GM19324 (cell line): ENCODE data around the gene ZNF366.

Experiments
- ATAC-seq: cut with Tn5 transposase; IDR thresholded peaks from one replicate; pipeline ENCODE4 v1.9.1; 2021; ENCODE audit warnings: mild to moderate bottlenecking, moderate library complexity; ENCODE audit not compliant: unreplicated experiment, low FRiP score

ZNF366 gene

DNA sequence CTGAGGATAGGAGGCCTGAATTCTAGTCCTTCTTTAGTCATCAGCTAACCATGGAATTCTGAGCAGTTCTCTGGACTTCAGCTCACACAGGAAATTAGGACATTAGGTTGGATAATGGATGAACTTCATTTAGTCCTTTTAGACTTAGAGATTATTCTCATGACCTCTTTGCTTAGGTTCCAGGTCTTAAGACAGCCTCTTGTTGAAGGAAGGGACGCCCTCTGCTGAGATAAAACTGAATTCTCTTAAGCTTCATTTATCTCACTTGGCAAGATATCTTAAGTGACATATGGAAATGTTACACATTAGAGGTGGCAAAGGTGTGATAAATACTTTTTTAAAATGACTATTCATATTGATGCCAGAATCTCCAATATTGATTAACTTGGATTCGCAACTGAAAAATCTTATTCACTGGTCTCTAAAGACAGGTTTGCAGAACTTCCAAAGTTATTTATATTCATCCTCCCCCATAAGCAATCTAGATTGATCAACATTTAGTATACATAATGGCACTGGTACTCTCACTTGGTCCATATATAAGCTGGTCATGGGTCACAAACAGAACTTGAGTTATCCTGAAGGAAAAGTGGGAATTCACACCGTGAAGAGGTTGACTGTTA lies 16.9 kb upstream of the ZNF366 start:
- peak; percentile 48 for ATAC-seq

- no peak for ATAC-seq
These were observed 15.4 kb upstream of the ZNF366 start for GRCh38 chr5:72522607-72523006.

DNA sequence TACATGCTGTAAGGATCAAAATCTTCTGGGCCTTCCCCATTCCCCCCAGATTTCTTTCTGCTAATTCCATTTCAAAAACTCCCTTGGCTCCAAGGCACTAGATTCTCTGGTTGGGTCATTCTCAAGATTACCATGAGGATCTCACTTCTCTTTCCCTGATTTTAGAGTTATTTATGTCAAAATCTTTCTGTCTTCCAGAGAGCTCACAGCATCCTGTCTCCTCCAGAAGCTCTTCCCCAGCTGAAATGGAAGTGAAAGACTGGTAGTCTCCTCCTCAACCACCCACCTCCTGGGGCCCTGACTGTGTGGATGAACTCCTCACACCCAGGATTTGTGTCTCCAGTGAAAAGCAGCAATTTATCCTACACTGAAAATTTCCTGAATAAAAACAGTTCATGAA lies 11.9 kb upstream of the ZNF366 start:
- no peak for ATAC-seq

- no peak for ATAC-seq
These were observed 10.9 kb upstream of the ZNF366 start for GRCh38 chr5:72518001-72518683.

DNA sequence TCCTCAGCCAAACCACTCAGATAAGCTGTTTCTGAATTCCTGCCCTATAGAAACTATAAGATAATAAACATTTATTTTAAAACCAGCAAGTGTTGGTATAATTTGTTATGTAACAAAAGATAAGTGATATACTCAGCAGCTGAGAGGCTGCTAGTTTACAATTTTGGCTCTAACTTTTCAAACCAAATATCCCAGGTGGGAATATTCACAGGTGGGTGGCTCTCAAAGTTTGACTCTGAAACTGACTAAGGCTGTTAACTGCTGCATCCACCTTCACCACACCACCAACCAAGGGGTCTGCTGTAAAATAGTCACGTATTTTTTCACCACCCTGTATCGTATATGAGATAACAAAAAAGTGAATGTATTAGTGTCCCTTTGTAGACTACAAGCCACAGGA lies 9.7 kb upstream of the ZNF366 start:
- no peak for ATAC-seq

DNA sequence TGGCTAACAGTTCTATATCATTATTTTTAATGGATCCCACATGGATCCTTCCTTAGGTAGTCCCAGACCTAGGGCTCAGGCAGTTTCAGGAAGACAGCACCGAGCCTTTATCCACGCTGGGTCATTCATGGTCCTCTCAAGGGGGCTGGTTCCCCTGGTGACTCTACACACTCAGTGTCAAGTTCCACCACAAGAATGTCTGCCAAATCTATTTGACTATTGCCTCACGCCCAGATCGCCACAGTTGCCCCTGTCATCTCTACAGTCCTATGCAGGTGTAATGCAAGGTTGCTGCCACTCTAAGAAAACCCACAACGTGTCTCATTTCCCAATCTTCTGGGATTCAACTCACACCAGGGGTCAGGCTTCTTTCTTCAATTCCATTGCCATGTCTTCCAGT lies 8.0 kb upstream of the ZNF366 start:
- ATAC-seq, result no peak

DNA sequence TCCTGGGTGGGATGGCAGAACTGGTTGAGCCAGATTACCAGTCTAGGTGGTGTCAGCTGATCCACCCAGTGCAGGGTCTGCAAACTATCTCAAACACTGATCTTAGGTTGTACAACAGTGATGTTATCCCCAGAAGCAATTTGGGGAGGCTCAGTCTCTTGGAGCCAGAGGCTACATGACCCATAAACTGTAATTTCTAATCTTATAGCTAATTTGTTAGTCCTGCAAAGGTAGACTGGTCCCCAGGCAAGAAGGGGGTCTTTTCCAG lies 5.3 kb upstream of the ZNF366 start:
- ATAC-seq, result no peak

GRCh38 chr5:72511774-72512592 lies 4.8 kb upstream of the ZNF366 start:
- ATAC-seq, result no peak

GRCh38 chr5:72511366-72511765 lies 4.2 kb upstream of the ZNF366 start:
- ATAC-seq, result no peak

DNA sequence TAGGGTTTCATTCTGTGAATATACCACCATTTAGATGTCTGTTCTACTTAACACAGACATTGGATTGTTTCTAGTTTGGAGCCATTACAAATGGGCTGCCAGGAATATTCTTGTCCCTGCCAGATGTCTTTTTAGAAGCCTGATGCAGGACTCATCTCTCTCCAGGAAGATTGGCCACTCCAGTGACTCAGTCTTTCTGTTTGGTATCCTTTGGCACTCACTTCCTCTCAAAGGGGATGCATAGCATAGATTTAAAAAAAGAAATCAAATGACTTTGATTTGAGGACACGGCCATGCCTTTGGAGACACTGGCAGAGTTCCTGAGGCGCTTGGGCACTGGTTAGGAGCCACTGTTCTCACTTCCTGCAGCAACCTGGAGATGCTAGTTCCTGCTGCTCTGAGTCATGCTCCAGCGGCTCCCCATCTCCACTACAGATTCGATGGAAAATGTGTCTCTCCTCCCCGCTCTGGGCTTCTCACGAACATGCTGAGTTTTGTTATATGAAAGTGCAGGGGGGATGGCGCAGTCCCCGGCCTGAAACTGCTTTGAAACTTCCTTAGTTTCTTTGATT lies 3.5 kb upstream of the ZNF366 start:
- ATAC-seq, result no peak

DNA sequence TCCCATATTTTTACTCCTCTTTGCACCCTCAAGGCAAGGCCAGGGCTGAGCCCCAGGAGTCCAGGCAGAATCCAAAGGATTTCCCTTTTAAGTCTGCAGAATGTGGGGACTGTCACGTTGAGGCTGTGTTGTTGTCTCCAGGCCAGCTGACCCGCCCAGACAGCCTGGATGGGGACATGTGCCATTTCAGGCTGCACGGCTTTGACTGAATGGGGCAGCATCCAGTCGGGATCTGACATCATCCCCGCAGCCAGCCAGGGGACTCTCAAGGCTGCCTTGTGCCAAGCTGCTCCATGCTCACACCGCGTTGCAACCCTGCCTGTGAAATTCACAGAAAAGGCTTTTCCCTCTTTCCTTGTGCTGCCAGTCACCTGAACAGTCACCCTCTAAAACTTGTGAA lies 2.2 kb upstream of the ZNF366 start:
- ATAC-seq, result no peak

DNA sequence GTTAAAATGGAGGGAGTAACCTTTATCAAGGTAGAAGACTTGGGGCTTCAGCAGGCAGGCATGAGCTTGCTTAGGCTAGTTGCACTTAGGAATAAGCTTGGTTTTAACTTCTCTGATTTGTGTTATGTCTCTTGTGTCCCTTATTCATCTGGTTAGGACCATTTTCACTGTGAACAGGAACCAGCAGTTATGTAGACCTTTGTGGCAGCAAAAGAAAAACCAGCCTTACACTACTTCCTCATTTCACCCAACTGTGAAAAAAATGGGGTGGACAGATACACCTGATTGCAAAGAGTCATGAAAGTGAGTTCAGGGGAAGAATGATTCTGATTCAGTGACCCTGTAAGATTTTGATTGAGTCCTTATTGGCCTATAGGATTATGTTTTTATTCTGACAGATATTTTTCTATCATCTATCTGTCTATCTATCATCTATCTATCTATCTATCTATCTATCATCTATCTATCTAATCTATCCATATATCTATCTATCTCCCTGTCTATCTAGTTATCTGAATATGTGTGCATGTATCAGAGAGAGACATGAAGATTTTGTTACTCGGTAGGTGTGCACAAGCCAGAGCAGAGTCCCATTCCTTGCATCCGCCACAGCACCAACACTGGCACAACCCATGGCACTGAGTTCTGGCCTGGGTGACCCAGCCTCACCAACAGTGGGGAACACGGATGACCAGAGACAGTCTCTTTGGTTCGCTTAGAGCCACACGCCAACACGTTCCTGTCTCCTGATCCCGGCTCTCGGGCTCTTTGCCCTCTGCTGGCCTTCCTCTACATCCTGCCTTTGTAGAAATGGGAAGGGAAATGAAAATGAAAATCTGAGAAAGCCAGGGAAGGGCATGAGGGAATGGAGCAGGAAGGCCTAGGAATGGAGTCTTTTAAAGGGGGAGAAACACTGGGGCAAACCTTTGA lies 1.3 kb upstream of the ZNF366 start:
- peak; percentile 83 for ATAC-seq

DNA sequence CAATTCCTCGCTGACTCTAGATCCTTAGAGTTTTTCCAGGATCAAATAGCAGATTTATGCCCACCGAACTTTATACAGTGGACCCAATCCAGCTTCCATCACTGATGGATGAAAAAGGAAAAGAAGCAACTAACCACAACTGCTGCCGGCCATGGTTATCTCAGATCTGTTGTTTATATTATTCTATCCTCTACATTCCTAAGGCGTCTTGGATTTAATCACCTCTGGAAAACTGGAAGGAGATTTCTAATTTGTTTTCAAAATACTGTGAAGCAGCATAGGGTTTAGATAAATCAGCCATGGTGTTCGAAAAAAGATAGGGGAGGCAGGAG lies 663 bp upstream of the ZNF366 start:
- ATAC-seq, result no peak

DNA sequence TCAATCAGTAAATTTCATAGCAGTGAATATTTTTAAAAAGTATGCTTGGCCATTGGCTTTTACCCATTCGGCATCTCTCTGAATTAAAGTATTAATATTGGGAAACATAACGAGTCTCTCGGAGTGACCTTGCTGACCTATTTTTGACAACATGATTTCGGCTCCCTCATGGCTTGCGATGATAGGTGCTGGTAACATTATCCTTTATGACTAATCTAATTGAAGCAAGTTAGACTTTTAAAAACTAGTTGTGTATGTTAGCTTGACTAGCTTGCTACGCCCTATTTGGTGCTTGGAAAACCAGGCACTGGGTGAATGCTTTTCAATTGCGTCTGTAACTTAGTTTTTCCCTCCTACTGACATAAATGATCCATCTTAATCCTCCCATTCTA lies 1.1 kb downstream of the ZNF366 start:
- ATAC-seq, result no peak

GRCh38 chr5:72505539-72506157 lies 1.6 kb downstream of the ZNF366 start:
- no peak for ATAC-seq

DNA sequence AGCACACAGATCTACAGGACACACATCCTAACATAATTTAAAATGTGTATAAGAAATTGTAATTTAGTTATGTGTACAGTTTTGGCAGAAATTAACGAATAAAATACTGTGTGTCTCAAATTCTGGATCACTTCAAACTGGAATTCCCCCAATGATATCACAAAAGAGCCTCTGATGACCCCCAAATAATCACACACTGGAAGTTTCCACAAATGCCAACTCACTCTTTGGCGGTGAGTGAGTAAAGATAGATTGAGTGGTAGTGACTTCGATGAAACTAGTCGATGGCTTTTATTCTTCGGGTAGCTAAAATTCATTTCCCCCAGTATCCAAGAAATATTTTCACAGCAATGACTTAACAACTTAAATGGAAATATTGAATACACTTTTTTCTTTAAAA lies 2.2 kb downstream of the ZNF366 start:
- ATAC-seq, result no peak

GRCh38 chr5:72503888-72504491 lies 3.2 kb downstream of the ZNF366 start:
- no peak for ATAC-seq

DNA sequence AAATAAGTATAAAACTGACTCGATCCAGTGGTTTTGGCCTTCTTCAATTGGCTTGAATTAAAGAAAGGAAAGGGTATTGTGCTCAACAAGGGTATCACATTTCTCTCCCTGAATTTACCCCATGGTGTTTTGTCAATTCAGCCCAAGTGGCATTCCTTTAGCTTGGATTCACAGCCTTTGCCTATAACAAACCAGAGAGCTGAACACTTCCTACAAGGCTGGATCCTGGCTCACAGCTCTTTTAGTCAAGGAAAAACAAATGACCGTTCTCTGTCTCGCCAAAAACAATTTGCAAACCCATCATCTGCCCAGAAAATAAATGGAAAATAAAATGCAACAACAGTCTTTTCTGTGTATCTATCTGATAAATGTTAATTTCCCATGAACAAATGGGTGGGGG lies 5.7 kb downstream of the ZNF366 start:
- ATAC-seq, result no peak

DNA sequence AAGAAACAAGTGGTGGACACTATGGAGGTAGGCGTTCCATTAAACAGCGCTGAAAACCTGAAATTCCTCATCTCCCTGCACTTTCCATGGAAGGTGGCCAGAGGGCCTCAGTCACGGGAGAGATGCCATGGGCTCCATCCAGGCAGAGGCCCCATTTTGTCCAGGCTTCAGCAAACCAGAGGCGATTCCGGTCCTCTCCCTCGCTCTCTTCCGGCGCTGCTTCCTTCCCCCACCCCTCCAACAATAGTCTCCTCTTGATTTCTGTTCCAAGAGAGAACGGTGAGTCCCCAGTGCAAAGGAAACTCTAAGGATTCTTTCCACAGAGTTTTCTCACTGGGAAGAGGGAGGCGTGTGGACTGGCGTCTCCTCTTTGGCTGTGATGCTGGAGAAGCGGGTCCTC lies 7.5 kb downstream of the ZNF366 start:
- ATAC-seq, result no peak

DNA sequence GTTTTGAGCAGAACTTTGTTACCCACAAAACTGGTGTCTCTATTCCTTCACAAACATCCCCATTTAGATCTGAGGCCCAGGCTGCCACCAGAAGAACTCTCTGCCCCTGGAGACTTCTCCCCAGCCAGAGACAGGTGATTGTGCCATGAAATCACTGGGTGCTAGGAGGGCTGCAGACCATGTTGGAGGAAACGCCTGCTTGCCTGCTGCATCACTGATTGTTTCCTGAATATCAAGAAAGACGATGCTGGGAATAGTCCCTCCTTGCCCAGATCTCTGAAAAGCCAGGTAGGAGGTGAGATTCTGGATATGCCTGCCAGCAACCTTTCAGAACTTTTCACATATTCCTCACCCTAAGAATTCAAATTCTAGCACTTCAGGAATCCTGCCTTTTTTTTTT lies 8.1 kb downstream of the ZNF366 start:
- ATAC-seq, result no peak
